ENCODE measurements around the gene ANXA10. TPM values are rescaled to one million over a fixed set of nuclear protein-coding genes. Genes with fewer than 3 reads are reported as not detected.

Gene ANXA10
- total and polyA plus RNA-seq, 8 donors, result 49.6 to 721 (median 251) TPM; not detected in 1

- Histone ChIP-seq H3K27ac (peak overlapping the region in 1 of 5 donors; percentile 26), H3K36me3 (no peaks in the 10 kb centered on the region), H3K27me3 (no peaks in the 10 kb centered on the region), H3K4me1 (no peaks in the 10 kb centered on the region), H3K4me3 (no peak overlapping the region), H3K9me3 (no peaks in the 10 kb centered on the region)
- no peak for DNase-seq
- WGBS, 5 donors, result 57 to 78% (median 67%) methylated on average over 1 of the region's 1 CpG
- intact Hi-C loops (cut with DNase I; ENCODE audit: low total_unique reads), result no loop called here
- TF ChIP-seq CTCF (IDR thresholded peaks at IDR 0.05) (no peak), POLR2AphosphoS5 (IDR thresholded peaks at IDR 0.05) (no peak)
Observed at GRCh38 chr4:168118116-168118655, 25.8 kb downstream of the ANXA10 start.

- H3K27ac ChIP-seq, result no peak overlapping the region
- no peaks in the 10 kb centered on the region for H3K9me3 ChIP-seq
- H3K36me3 ChIP-seq, result no peaks in the 10 kb centered on the region
- TF ChIP-seq POLR2A (IDR thresholded peaks at IDR 0.05), result no peak
- no peak for TF ChIP-seq EP300 (IDR thresholded peaks at IDR 0.05)
- no peak for TF ChIP-seq POLR2AphosphoS5 (IDR thresholded peaks at IDR 0.05)
- TF ChIP-seq CTCF (IDR thresholded peaks at IDR 0.05), result no peak
- intact Hi-C loops (cut with DNase I; ENCODE audit: low total_unique reads), result no loop called here
- H3K4me3 ChIP-seq, result no peak overlapping the region
- no peaks in the 10 kb centered on the region for H3K4me1 ChIP-seq
- H3K27me3 ChIP-seq, result no peaks in the 10 kb centered on the region
- 11 to 29% (median 23%) methylated on average over 1 of the region's 1 CpG for WGBS, 5 donors
- DNase-seq, result no peak
Observed at GRCh38 chr4:168119100-168119499, 26.8 kb downstream of the ANXA10 start.

GRCh38 chr4:168119890-168120289 is 27.6 kb downstream of the ANXA10 start:
- DNase-seq, result no peak
- H3K9me3 ChIP-seq, result no peaks in the 10 kb centered on the region
- H3K4me1 ChIP-seq, result no peaks in the 10 kb centered on the region
- no peak overlapping the region for H3K27ac ChIP-seq
- no peak overlapping the region for H3K4me3 ChIP-seq
- H3K27me3 ChIP-seq, result no peaks in the 10 kb centered on the region
- no peak for TF ChIP-seq POLR2A (IDR thresholded peaks at IDR 0.05)
- no peak for TF ChIP-seq CTCF (IDR thresholded peaks at IDR 0.05)
- no peak for TF ChIP-seq EP300 (IDR thresholded peaks at IDR 0.05)
- TF ChIP-seq POLR2AphosphoS5 (IDR thresholded peaks at IDR 0.05), result no peak
- 66 to 84% (median 75%) methylated on average over 3 of the region's 3 CpGs for WGBS, 5 donors
- H3K36me3 ChIP-seq, result no peaks in the 10 kb centered on the region
- intact Hi-C loops (cut with DNase I; ENCODE audit: low total_unique reads), result no loop called here

GRCh38 chr4:168120811-168121210 is 28.5 kb downstream of the ANXA10 start:
- TF ChIP-seq POLR2AphosphoS5 (IDR thresholded peaks at IDR 0.05), result no peak
- no peak for TF ChIP-seq CTCF (IDR thresholded peaks at IDR 0.05)
- no peak for TF ChIP-seq POLR2A (IDR thresholded peaks at IDR 0.05)
- no peak for TF ChIP-seq EP300 (IDR thresholded peaks at IDR 0.05)
- Histone ChIP-seq H3K27ac (no peak overlapping the region), H3K4me3 (no peak overlapping the region), H3K4me1 (peaks cover 0 to 6% (median 0%) of the 10 kb centered on the region in 4 donors), H3K27me3 (no peaks in the 10 kb centered on the region), H3K36me3 (no peaks in the 10 kb centered on the region), H3K9me3 (no peaks in the 10 kb centered on the region)
- DNase-seq, result no peak
- WGBS, 5 donors, result 69 to 83% (median 78%) methylated on average over 1 of the region's 1 CpG
- intact Hi-C loops (cut with DNase I; ENCODE audit: low total_unique reads), result no loop called here
